Natural killer cell (primary cell): ENCODE data around the gene PLIN5. TPM values are rescaled to one million over a fixed set of nuclear protein-coding genes. Genes with fewer than 3 reads are reported as not detected.
"Not testable (repeated sequence)": the region's sequence is repeated elsewhere in the genome, so short reads cannot be mapped to it uniquely, and the experiment has no call there.

Source experiments
- ATAC-seq, 3 donors: fragments of 150-1000 bp in 2 of 3; fragments of 200-7000 bp in 1 of 3; cut with Tn5 transposase; 1 replicate in 1 of 3; 2 replicates in 2 of 3; pipeline ENCODE4 v1.10.0; 2021; ENCODE audit warnings: mild to moderate bottlenecking in 2 of 3, moderate library complexity in 2 of 3
- DNase-seq, 2 donors: peaks; one replicate each; pipeline versions ENCODE4 v3.0.0 to v3.0.0-alpha.2; 2013 to 2021; ENCODE audit warnings: mixed read lengths in 1 of 2
- H3K27ac ChIP-seq: one replicate; pipeline ENCODE4 v1.5.1; 2013; ENCODE audit warnings: mild to moderate bottlenecking, low read length
- H3K27me3 ChIP-seq: one replicate; pipeline ENCODE4 v1.6.1; 2013; ENCODE audit warnings: low read length; ENCODE audit not compliant: control insufficient read depth, insufficient read depth
- H3K36me3 ChIP-seq: one replicate; pipeline ENCODE4 v1.6.1; 2013; ENCODE audit warnings: low read length; ENCODE audit not compliant: control insufficient read depth, insufficient read depth
- H3K4me1 ChIP-seq: one replicate; pipeline ENCODE4 v1.6.1; 2013; ENCODE audit warnings: low read length; ENCODE audit not compliant: control insufficient read depth, insufficient read depth
- H3K4me3 ChIP-seq: one replicate; pipeline ENCODE4 v1.5.1; 2013; ENCODE audit warnings: low read length
- H3K9me3 ChIP-seq: one replicate; pipeline ENCODE4 v1.6.1; 2013; ENCODE audit warnings: low read length; ENCODE audit not compliant: control insufficient read depth, insufficient read depth
- H3K27ac Mint-ChIP-seq, 2 donors: one replicate each; pipeline ENCODE4 v1.8.0; 2022; ENCODE audit warnings: mild to moderate bottlenecking in 2 of 2, mixed read lengths in 2 of 2, moderate library complexity in 1 of 2
- H3K27me3 Mint-ChIP-seq, 2 donors: one replicate each; pipeline ENCODE4 v1.8.0; 2022; ENCODE audit warnings: low read depth in 2 of 2, mixed read lengths in 2 of 2
- H3K36me3 Mint-ChIP-seq: one replicate; pipeline ENCODE4 v1.8.0; 2022; ENCODE audit warnings: mixed read lengths
- H3K4me1 Mint-ChIP-seq, 2 donors: one replicate each; pipeline ENCODE4 v1.8.0; 2022; ENCODE audit warnings: mixed read lengths in 2 of 2
- H3K4me3 Mint-ChIP-seq: one replicate; pipeline ENCODE4 v1.8.0; 2022; ENCODE audit warnings: mild to moderate bottlenecking, moderate library complexity, mixed read lengths
- H3K9me3 Mint-ChIP-seq, 2 donors: one replicate each; pipeline ENCODE4 v1.8.0; 2022; ENCODE audit warnings: mixed read lengths in 2 of 2
- WGBS: methylation state at CpG from one replicate; pipeline ENCODE4 v1.1.7; 2013; ENCODE audit warnings: missing lambda C conversion rate; ENCODE audit not compliant: insufficient coverage; 5-methylcytosine and 5-hydroxymethylcytosine counted together
- intact Hi-C: fragments of 100-400 bp; cut with micrococcal nuclease; formaldehyde crosslinking; loops from one replicate; pipeline ENCODE4 v1.14.2; 2022
- total RNA-seq, 4 donors: library from RNA; stranded (reverse); fragments of 120-200 nt in 1 of 4; gene quantifications; one replicate each; pipeline versions ENCODE4 v1.2.3 to v1.2.4, GENCODE V29; 2013 to 2022
- TF ChIP-seq, protein P1 (sequence below): fragments of 200-600 bp; IDR thresholded peaks from one replicate; pipeline ENCODE4 v1.8.0; 2022; ENCODE audit warnings: antibody characterized with exemption

Gene PLIN5
- total RNA-seq, 3 donors from 2014 or later (not counting 1 experiment from before 2014, with no cell fraction given) = 0.65 TPM; not detected in 2

DNA sequence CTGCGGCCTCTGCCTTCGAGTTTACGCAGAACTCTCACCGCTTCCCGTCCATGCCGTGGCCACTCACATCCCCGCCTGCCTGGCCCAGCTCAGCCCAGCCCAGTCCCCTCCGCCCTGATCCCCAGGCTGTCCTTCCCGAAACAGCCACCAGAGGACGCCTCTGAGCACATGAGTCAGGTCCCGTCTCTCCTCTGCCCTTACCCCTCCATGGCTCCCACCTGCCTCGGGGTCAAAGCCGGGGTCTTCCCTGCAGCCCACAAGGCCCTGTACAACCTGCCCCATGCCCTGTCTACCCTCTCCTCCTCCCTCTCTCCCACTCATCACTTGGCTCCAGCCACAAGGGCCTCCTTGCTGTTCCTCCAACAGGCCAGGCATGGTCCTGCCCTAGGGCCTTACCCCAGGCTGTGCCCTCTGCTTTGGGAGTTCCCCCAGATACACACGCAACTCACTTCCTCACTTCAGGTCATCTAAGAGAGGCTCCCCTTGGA is 32.6 kb upstream of the PLIN5 start:
- H3K4me3 ChIP-seq = no peak overlapping the region
- peaks cover 0 to 5% of the 10 kb centered on the region in 2 donors for H3K27me3 Mint-ChIP-seq
- H3K4me1 Mint-ChIP-seq = peaks cover 0 to 8% of the 10 kb centered on the region in 2 donors
- intact Hi-C loops = no loop called here
- H3K36me3 ChIP-seq = no peaks in the 10 kb centered on the region
- no peaks in the 10 kb centered on the region for H3K36me3 Mint-ChIP-seq
- TF ChIP-seq, protein P1, sequence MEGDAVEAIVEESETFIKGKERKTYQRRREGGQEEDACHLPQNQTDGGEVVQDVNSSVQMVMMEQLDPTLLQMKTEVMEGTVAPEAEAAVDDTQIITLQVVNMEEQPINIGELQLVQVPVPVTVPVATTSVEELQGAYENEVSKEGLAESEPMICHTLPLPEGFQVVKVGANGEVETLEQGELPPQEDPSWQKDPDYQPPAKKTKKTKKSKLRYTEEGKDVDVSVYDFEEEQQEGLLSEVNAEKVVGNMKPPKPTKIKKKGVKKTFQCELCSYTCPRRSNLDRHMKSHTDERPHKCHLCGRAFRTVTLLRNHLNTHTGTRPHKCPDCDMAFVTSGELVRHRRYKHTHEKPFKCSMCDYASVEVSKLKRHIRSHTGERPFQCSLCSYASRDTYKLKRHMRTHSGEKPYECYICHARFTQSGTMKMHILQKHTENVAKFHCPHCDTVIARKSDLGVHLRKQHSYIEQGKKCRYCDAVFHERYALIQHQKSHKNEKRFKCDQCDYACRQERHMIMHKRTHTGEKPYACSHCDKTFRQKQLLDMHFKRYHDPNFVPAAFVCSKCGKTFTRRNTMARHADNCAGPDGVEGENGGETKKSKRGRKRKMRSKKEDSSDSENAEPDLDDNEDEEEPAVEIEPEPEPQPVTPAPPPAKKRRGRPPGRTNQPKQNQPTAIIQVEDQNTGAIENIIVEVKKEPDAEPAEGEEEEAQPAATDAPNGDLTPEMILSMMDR = peak; percentile 63
- H3K27ac ChIP-seq = no peak overlapping the region
- H3K27me3 ChIP-seq = no peaks in the 10 kb centered on the region
- WGBS = 70% methylated on average over 14 of the region's 14 CpGs
- peak overlapping the region in 1 of 2 donors; percentile 18 for H3K27ac Mint-ChIP-seq
- ATAC-seq (peak; percentile 57 to 80 (median 73)), DNase-seq (peak; percentile 58 to 74)
- no peaks in the 10 kb centered on the region for H3K4me1 ChIP-seq
- H3K9me3 ChIP-seq = no peaks in the 10 kb centered on the region
- H3K9me3 Mint-ChIP-seq = no peaks in the 10 kb centered on the region
- no peak overlapping the region for H3K4me3 Mint-ChIP-seq

GRCh38 chr19:4566402-4567051 is 31.5 kb upstream of the PLIN5 start:
- DNase-seq = no peak
- no peak overlapping the region for H3K27ac ChIP-seq
- intact Hi-C loops = no loop called here
- H3K9me3 ChIP-seq = no peaks in the 10 kb centered on the region
- H3K4me1 ChIP-seq = no peaks in the 10 kb centered on the region
- no peaks in the 10 kb centered on the region for H3K36me3 ChIP-seq
- no peak overlapping the region for H3K27ac Mint-ChIP-seq
- H3K36me3 Mint-ChIP-seq = no peaks in the 10 kb centered on the region
- no peak for ATAC-seq
- TF ChIP-seq, protein P1 = no peak
- H3K4me1 Mint-ChIP-seq = peaks cover 0 to 8% of the 10 kb centered on the region in 2 donors
- H3K27me3 ChIP-seq = no peaks in the 10 kb centered on the region
- H3K4me3 ChIP-seq = no peak overlapping the region
- 89% methylated on average over 35 of the region's 35 CpGs for whole genome bisulfite sequencing
- no peak overlapping the region for H3K4me3 Mint-ChIP-seq
- no peaks in the 10 kb centered on the region for H3K9me3 Mint-ChIP-seq
- peaks cover 0 to 5% of the 10 kb centered on the region in 2 donors for H3K27me3 Mint-ChIP-seq

DNA sequence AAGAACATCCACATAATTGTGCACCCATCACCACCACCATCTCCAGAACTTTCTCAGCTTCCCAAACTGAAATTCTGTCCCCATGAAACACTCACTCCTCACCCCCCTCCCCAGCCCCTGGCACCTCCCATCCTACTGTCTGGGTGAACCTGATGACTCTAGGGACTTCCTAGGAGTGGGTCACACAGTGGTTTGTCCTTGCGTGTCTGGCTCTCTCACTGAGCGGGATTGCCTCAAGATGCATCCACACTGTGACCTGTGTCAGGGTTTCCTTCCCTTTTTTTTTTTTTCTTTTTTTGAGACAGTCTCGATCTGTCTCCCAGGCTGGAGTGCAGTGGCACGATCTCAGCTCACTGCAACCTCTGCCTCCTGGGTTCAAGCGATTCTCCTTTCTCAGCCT is 28.5 kb upstream of the PLIN5 start:
- H3K27me3 Mint-ChIP-seq, intact Hi-C loops, H3K27ac ChIP-seq, H3K27me3 ChIP-seq, H3K36me3 ChIP-seq, H3K4me3 ChIP-seq, H3K36me3 Mint-ChIP-seq, H3K4me1 ChIP-seq, H3K9me3 ChIP-seq, H3K27ac Mint-ChIP-seq, DNase-seq, H3K9me3 Mint-ChIP-seq, H3K4me1 Mint-ChIP-seq, H3K4me3 Mint-ChIP-seq: not testable (repeated sequence)
- ATAC-seq = peak in 2 of 3 donors; percentile 37 to 69
- 28% methylated on average over 5 of the region's 5 CpGs for WGBS

- H3K4me1 Mint-ChIP-seq, DNase-seq, H3K27ac Mint-ChIP-seq, intact Hi-C loops, H3K27ac ChIP-seq, H3K27me3 ChIP-seq, H3K4me1 ChIP-seq, H3K36me3 ChIP-seq, H3K9me3 ChIP-seq, H3K4me3 ChIP-seq, H3K9me3 Mint-ChIP-seq, H3K27me3 Mint-ChIP-seq, H3K4me3 Mint-ChIP-seq, H3K36me3 Mint-ChIP-seq: not testable (repeated sequence)
- WGBS = 30% methylated on average over 6 of the region's 7 CpGs
- peak in 1 of 3 donors; percentile 73 for ATAC-seq
These were observed 27.1 kb upstream of the PLIN5 start for GRCh38 chr19:4562085-4562484.
